GM18511 (cell line): ENCODE data around the gene GRIN2C.

Source experiments
- ATAC-seq: cut with Tn5 transposase; IDR thresholded peaks from one replicate; pipeline ENCODE4 v1.9.1; 2021; ENCODE audit warnings: mild to moderate bottlenecking, moderate library complexity; ENCODE audit not compliant: unreplicated experiment

Gene GRIN2C

GRCh38 chr17:74822939-74823367 lies 36.7 kb downstream of the GRIN2C start:
- no peak for ATAC-seq

GRCh38 chr17:74822335-74822938 lies 37.2 kb downstream of the GRIN2C start:
- no peak for ATAC-seq

- ATAC-seq = no peak
Observed at GRCh38 chr17:74821655-74822334, 37.9 kb downstream of the GRIN2C start.

DNA sequence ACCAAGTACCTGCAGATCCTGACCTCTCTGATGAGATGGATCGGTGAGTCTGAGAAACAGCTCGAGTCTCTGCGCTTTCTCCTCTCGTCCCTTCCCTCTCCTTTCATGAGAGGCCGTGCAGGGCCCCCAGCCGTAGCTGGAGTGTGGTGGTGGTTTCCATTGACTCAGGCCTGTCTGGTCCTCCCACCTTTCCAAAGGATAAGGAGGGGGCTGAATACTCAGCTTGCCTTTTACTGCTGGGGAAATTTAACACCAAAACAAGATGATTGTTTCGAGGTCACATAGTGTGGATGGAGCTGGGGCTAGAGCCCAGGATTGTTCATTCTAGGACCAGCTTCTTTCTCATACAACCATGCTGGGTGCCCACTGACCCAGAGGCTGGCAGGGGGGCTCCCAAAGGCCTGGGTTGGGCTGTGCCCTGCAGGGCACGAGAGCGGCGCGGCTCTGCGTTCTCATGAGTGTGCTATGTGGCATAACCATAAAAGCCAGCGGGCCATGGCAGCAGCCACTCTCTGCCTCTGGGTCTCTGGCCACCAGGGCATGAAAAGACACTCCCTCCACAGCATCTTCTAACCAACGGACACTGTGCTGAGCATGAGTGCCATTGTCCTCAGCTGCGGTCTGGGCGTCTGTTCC lies 39.8 kb downstream of the GRIN2C start:
- ATAC-seq = no peak

DNA sequence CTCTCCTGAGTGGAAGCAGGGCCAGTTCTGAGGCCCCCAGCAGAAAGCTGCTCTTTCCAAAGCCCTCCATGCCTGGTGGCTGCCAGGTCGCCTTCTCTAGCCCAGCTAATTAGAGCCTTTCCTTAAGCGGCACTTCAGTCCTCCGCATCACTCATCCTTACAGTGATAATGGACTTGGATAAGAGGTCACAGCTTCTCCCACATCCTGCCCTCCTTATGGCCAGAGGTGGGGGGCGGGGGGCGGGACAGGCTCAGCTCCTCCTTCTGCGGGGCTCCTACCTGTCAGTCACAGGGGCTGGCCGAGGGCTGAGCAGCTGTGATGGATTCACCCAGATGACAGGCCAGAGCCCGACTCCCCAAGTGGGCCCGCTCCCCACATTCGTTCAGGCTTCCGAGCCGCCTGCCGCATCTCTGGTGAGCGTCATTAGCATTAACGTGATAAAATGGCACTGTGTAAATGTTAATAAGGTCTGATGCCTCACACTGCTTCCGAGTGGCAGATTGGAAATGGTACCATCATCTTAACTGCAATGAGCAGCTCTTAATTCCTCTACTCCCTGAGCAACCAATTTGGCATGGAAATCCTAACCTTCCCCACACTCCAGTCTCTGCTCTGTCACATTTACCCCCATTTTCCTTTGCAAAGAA lies 41.3 kb downstream of the GRIN2C start:
- ATAC-seq = no peak

DNA sequence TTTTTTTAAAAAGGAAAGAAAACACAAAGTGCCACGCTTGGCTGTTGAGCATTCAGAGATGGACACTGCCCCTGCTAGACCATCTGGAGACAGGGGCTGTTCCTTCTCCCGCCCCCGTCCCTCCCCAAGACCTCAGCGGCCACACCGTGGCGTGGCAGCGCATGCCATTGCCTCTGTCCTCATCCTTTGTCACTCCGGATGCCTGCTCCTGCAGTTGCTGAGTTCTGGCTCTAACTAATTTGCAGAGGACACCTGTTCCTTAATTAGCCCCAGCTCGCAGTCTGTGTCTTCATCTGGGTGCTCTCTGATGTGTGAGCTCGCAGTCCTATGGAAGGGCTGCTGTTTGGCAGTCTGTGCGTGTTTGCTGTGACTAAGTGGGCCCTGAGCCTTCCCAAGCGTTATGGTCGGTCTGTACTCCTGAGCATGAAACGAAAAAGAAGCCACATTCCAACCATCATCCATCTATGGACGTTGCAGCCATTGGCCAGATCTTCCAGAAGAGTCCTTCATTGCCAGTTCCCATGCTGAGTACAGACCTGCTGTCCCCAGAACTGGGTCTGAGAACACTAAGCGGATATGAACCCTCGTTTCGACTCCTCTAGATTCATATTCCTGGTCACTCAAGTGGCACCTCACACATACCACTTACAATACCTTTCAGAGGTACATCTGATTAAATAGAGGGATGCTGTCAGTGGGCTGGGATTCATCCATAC lies 42.6 kb downstream of the GRIN2C start:
- ATAC-seq = no peak

GRCh38 chr17:74815550-74816370 lies 43.9 kb downstream of the GRIN2C start:
- no peak for ATAC-seq

DNA sequence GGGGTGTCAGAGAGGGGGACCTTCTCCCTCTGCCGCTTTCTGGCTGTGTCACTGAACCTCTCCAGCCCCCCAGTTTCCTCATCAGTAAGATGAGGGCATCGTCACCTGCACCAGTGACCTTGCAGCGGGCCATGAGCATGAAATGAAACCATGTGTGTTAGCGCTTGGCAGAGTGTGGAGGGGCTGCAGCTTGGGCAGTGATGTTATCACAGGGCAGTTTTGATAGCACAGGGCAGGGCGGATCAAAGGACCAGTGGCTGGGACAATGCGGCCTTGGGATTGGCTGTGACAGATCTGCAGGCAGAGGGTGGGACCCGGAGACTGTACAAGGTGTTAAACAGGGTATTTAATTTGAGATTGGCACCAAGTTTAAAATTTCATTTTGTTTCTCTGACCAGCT lies 44.6 kb downstream of the GRIN2C start:
- ATAC-seq = no peak

DNA sequence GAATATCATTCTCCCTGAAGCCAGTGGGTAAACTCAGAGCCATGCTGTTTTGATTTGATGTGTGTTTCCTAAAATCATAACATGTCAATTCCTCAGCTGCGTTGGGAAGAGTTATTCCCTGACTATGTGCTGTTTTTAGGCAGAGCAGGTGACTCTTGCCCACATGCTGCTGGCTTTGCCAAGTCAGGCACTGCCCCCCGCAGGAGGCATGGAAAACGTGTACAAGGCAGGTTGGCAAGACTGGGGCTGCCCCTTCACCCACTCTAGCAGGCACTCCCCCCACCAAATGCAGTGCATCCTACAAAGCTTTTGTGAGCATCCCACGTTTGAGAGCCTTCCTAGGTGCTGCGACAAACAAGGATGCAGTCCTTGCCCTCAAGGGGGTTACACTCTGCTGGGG lies 45.2 kb downstream of the GRIN2C start:
- no peak for ATAC-seq

- no peak for ATAC-seq
Observed at GRCh38 chr17:74812109-74813009, 47.3 kb downstream of the GRIN2C start.

GRCh38 chr17:74810699-74811485 lies 48.8 kb downstream of the GRIN2C start:
- ATAC-seq = no peak

GRCh38 chr17:74808714-74809430 lies 50.8 kb downstream of the GRIN2C start:
- no peak for ATAC-seq

DNA sequence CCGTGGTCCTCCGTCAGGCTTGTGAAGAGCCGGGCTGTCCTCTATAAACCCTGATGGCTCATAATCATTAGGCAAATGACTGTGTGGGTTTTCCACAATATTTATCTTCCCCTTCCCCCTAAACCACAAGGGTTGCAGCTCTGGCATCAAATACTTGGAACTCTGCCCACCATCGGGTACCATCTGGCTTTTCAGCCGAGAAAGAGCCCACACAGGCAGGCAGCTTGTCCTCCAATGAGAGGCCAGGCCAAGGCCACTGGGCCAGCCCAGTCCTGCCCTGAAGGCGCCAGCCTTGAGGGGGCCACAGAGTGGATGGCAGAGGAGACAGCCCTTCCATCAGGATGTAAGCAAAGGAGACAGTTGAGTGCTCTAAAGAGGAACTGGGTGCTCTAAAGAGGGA lies 51.8 kb downstream of the GRIN2C start:
- no peak for ATAC-seq

DNA sequence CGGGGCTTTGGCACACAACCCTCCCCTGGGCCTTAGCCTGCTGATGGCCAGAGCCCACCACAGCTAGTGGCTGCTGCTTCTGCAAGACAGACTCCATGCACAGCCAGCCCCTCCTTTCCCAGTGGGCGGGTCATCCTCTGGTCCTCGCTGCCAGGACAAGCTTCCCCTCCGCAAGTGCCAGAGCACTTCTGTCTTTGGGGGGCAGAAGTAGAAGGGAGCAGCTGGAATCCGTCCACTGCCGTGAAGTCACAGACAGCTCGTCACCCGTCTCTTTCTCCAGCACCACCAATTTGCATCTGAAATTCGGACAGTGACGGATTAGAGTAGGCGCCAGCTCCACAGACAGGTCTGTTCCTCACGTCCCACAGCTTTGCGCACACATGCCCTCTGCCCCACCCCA lies 52.2 kb downstream of the GRIN2C start:
- ATAC-seq = no peak

DNA sequence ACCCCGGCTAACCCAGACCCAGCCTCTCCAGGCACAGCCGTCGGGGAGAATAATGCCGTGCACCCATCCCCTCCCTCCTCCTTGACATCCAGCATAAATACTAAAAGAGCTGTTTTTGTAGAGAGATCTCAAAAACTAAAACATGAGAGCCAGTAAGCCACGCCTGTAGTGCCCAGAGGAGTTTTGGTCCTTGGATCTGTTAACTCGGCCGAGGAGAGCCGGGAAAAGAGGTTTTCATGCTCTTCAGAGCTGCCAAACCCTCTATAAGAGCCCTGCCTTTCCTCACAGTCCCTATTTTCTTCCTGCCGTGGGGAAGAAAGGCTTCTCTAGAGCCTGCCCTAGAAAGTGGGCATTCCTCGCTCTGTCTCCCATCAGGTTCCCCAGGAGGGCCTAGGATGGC lies 53.4 kb downstream of the GRIN2C start:
- no peak for ATAC-seq

- ATAC-seq = no peak
Observed at GRCh38 chr17:74805591-74805991, 54.1 kb downstream of the GRIN2C start.

GRCh38 chr17:74804683-74805082 lies 55.0 kb downstream of the GRIN2C start:
- no peak for ATAC-seq

GRCh38 chr17:74803971-74804370 lies 55.7 kb downstream of the GRIN2C start:
- ATAC-seq = no peak
